Measurements from ENCODE around the gene COL5A1.

DNA sequence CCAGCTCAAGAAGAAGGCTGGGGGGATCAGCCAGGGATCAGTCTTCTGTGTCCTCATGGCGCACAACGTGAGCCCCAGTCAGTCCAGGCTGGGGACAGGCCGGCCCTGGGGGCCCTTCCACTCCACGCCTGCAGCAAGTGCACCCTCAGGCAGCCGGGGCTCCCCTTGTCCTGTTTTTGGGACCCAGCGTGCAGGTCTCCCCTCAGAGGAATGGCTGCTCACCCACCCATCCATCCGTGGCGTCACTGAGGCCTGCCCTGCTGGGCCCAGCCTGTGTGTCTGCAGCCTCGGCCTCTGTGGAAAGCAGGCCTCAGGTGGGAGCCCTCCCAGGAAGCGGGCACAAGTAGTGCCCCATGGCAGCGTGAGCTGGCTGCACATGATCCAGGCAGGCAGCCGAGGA, 186.4 kb downstream of the COL5A1 start:
- TF ChIP-seq EZH2phosphoT487 (IDR thresholded peaks at IDR 0.05; ENCODE audit: insufficient read depth, low read depth): no peak
- TF ChIP-seq EZH2 (IDR thresholded peaks at IDR 0.05; ENCODE audit: insufficient read depth, poor library complexity, severe bottlenecking): no peak
